Cerebellar nuclear complex (tissue), 1 donor: ENCODE measurements around the gene SMTNL2.
"Not testable (repeated sequence)": the region's sequence is repeated elsewhere in the genome, so short reads cannot be mapped to it uniquely, and the experiment has no call there.

Experiments used
- DNase-seq, 2 experiments: peaks; one replicate each; lab custom pipeline; 2025; lab: John Stamatoyannopoulos, UW

The SMTNL2 gene

DNA sequence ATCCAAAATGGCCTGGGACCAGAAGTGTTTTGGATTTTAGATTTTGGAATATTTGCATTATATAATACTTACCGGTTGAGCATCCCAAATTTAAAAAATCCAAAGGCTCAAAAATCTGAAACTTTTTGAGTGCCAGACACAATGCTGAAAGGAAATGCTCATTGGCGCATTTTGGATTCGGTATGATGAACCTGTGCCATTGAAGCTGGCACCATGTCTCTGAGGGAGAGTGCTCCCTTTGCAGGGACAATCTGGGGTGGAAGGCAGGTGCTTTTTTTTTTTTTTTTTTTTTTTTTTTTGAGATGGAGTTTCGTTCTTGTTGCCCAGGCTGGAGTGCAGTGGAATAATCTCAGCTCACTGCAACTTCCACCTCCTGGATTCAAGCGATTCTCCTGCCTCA is 17.7 kb downstream of the SMTNL2 start:
- no peak for DNase-seq

DNA sequence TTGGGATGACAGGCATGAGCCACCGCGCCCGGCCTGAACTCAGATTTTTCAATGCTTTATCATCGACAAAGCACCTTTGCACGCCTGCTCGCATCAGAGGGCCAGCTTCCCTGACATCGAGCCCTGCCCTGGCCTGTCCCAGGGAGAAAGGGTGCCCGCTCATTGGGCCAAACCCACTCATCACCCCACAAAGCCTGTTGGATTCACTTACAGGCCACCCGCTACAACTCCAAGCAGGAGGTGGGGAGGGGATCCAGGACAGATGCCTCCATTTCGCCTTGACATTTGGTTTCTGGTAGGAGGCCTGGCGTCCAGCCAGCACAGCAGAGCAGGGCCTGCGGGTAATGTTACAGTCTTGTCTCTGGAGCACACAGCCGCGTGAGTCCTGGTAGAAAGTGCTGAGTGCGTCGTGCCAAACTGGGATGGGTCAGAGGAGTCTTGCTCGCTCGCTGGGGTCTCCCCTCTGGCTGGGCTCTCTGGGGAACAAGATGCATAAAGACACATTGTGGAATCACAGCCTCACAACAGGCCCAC is 19.8 kb downstream of the SMTNL2 start:
- peak in 1 of 2 experiments; percentile 54 for DNase-seq

DNA sequence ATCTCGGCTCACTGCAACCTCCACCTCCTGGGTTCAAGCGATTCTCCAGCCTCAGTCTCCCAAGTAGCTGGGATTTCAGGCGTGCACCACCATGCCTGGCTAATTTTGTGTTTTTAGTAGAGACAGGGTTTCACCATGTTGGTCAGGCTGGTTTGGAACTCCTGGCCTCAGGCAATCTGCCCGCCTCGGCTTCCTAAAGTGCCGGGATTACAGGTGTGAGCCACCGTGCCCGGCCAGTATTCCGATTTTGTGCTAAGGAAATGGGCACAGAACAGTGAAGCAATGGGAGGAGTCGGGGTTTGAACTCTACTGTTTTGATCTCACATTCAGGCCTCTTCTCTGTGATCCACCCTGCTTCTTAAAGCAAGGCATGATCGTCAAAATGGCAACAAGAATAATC is 20.4 kb downstream of the SMTNL2 start:
- DNase-seq = not testable (repeated sequence)

DNA sequence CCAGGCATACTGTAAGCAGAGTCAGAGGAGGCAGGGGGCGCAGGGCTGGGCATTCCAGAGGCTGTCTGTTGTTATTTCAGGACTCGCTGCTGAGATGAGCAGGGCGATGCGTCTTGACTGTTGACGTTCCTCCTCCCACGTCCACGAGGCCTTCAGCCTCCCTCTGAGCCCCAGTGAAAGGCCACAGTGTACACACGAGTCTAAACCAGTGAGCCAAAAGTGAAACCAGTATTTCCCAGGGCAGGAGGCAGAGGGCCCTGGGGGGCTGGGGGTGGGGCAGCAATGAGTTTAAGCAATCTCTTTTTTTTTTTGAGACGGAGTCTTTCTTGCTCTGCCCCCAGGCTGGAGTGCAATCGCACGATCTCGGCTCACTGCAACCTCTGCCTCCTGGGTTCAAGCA is 21.5 kb downstream of the SMTNL2 start:
- no peak for DNase-seq

DNA sequence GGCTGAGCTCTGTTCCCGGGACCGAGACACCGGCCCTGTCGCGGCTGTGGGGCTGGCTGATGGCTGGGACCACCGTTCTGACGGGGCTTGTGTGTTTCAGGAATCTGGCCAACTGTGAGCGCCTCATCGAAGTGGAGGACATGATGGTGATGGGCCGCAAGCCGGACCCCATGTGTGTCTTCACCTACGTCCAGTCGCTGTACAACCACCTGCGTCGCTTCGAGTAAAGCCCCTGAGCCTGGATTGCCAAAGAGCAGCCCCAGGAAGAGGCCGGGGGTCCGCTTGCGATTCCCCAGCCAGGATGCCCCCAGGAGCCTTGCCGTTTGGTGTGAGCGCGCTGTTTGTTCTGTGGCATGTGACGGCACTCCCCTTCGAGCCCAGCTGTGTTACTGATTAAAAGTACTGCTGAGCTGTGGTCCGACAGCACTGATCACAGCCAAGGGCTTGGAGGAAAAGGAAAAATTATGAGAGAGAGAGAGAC is 23.0 kb downstream of the SMTNL2 start:
- no peak for DNase-seq

DNA sequence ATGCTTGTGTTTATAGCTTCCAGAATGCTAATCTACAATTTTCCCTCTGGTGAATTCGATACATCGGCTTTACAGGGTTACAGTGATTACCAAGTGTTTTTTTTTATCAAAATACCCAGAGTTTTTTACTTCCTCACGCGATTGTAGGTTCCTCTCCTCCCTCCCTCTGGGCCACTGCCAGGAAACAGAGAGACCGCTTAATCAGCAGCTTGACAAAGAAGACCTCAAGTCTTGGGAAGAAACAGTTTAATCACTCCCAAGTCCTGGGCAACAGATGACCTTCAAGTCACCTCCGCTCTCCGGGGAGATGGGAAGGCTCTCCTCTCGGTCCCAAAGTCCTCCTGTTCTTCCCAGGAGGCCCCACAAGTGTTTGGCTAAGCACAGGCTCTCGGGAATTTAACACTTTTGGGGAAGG is 23.5 kb downstream of the SMTNL2 start:
- DNase-seq = no peak

DNA sequence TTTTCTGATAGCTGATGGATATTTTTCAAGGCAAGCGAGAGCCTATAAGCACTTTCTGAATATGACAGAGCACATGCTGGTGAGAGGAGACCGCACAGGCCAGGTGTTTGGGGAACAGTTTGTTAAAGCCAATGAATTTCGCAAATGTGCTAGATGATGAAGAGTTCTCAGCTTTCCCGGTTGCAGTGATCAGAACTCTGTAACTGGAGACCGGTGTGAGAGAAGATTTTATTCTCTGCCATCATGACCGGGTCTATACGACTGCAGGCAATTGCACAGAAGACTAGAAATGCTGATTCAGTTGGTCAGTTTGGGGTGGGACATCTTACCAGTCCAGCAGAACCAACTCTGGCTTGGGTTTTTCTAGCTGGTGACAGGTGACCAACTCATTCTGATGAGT is 25.4 kb downstream of the SMTNL2 start:
- no peak for DNase-seq

DNA sequence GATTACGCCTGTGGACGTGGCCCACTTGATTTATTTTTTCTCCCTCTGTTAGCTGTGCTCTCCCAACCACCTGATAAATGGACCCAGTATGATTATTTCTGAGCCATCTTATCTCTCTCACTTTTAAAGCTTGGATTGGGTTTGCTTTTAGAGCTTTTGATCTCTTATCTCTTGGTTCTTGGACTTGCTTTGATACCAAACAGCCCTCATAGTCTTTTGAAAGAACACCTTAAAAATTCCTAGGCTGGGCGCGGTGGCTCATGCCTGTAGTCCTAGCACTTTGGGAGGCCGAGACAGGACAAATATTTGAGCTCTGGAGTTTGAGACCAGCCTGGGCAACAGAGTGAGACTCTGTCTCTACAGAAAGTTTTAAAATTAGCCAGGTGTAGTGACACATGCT is 25.8 kb downstream of the SMTNL2 start:
- DNase-seq = no peak

DNA sequence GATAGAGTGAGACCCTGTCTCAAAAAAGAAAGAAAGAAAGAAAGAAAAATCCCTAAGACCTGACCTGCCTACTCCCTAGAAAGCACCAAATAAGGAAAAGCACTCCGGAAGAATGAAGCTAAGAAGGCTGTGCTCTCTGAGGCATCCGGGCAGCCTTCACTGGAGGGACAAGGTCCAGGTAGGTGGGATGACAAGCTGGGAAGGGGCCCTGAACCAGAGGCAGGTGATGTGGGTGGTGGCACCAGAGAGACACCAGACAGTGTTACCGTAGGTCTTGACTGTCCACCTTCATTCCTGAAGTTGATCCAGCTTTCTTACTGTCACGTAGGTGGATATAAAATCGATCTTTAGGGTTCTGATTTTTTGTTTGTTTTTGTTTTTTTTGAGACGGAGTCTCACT is 26.3 kb downstream of the SMTNL2 start:
- DNase-seq = no peak

DNA sequence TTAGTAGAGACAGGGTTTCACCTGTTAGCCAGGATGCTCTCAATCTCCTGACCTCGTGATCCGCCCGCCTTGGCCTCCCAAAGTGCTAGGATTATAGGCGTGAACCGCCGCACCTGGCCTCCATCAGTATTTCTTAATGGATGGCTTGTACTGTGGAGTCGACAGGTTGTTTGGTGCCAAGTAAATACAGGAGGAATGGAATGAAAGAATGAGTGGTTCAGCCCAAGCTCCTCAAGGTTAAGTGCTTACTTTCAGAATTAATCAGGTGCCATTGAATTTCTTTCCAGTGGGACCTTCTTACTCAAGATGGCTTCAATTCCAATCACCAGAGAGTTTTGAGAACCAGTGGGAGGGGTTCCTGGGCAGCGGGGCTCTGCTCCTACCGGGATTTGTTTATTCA is 32.1 kb downstream of the SMTNL2 start:
- DNase-seq = no peak

DNA sequence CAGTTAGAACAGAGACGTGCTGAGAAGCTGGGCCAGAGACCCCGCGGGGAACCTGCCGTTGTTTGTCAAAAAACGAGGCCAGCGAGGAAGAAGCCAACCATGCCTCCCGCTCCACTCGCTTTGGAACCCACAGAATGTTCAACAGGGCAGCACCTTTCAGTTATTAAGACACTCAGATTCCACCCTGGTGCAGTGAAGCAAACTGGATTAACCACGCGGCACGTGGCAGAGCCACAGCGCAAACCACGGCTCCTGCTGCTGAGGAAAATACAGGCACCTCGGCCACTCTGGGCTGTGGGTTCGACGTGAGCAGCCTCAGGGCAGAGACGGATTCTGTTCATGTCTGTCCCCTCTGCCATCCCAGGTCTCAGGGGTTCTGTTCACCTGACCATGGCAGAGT is 32.8 kb downstream of the SMTNL2 start:
- DNase-seq = no peak

DNA sequence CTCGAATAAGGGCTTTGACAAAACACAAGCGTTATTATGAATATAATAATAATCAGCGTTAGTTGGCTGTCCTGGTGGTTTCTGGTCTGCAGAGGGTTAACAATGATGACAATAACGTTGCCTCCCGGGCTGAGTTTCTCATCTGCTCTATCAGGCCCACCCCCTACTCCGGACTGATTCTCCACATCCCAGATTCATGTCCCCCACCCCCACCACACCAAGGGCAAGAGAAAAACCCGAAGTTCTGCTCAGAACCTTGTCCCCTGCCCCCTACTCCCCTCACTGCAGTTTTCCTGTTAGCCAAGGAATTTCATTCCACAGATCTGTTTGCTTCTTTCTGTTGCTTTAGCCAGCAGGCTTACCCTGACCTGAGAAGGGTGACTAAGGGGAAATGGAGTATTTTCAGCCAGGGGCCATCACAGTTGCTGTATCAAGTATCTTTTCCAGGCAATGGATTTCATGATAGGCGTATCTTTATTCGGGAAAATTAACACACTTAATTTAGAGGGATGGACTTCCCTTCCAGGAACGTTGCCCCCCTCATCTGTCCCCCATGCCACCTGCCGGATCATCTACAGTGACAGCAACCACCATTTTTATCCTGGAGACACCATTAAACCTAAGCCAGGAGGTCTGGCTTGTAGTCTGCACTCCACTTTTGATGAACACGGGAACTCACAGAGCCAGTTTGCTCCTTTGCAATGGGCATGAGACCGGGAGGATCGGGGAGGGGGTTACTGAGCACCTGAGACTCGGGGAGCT is 33.4 kb downstream of the SMTNL2 start:
- no peak for DNase-seq

DNA sequence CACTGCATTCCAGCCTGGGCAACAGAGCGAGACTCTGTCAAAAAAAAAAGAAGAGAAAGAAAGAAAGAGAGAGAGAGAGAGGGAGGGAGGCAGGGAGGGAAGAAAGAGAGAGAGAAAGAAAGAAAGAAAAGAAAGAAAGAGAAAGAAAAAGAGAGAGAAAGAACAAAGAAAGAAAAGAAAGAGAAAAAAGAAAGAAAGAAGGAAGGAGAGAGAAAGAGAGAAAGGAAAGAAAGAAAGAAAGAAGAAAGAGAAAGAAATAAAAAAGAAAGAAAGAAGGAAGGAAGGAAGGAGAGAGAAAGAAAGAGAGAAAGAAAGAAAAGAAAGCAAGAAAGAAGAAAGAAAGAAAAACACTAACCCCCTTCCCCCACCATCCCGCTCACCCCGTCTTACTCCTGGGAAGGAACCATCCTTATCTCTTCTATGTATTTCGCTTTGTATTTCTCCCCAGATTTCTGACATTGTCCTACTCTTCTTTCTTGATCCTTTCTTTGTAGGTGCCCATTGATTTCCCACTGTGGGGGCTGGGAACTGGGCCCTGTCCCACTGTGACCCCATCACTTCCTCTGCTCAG is 36.3 kb downstream of the SMTNL2 start:
- DNase-seq = no peak

DNA sequence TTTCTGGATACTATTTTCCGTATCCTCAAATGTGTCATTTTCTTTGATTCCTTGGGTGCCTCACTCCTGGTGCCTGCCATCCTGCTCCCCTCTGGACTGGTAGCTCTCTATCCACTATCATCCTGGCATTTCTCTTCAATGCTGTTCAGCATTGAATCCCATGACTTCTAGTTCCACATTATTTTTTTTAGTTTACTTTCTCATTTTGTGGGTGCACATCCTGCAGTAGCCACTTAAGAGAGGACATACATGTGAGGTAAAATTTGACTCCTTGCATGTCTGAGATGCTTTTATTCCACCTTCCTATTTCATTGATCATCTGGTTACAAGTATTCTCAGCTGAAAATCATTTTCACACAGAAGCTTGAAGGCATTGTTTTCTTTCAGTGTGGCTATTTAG is 38.0 kb downstream of the SMTNL2 start:
- DNase-seq = no peak

DNA sequence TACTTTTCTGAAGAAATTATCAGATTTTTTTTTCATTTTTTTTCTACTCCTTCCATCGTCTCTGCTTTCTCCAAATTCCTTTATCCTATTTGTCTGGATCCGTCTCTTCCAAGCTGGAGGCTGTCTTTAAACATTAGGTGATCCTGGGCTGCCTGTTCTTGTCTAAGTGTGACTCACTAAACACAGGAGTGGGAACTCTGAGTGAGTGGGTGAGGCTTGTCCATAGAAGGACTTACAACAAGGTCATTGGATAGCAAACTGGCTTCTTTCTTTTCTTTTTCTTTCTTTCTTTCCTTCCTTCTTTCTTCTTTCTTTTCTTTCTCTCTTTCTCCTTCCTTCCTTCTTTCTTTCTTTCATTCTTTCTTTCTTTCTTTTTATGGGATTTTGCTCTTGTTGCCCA is 38.9 kb downstream of the SMTNL2 start:
- no peak for DNase-seq

DNA sequence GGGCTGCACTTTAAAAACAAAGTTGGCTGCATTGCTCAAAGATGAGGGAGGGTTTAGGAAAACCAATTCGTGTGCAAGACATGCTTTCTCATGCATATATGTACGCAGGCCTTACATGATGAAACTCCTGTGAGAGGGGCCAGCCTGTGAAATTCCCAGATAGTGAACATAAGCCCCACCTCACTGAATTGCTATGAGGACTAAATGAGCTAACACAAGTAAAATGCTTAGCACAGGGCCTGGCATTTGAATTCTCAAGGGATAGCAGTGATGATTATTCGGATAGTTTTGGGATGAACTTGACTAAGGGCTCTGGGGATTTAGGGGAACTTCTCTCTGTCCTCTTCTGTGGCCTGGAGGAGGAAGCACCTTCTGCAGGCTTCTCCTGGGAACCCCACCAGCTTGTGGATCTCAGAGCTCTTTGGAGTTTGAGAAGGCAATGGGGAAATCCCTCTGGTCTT is 40.2 kb downstream of the SMTNL2 start:
- DNase-seq = not testable (repeated sequence)

DNA sequence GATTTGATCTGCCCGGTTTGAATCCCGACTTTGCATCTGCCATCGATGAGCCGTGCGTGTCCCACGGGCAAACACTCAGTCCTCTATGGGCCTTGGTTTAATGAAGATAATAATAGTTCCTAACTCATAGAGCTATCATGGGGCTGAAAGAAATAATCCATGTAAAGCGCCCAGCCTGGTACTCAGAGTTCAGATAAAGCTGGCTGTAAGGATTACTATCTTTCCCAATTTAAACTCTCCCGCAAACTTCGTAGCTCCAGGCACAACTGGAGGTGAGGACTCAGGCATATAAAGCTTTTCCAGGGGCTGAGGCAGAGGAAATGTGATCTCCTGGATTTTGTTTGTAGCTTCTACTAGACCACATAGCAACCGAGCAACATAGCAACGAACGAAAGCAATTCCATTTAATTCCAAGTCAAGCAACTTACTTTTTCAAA is 40.9 kb downstream of the SMTNL2 start:
- no peak for DNase-seq

DNA sequence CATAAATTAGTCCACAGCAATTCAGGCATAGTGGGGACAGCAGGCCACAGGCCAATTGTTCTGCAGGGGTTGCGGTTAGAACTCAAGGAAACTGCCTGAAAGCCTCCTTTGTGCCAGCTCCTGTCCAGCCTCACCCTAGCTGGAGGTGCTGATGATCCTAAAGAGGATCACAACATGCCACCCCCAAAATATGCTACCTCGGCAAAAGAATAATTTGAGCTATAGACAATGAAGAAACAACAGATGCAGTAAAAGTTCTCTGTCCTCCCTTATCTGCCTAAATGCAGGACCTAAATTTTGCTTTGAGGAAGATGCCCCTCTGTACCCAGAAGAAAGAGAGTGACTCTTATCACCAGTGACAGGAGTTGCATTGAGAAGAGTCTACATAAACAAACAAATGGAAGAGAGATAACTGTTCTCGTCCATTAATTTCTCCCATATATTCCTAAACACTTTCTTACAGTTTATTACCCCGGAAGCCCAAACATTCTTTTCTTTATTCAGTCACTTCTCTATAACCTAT is 42.5 kb downstream of the SMTNL2 start:
- no peak for DNase-seq

DNA sequence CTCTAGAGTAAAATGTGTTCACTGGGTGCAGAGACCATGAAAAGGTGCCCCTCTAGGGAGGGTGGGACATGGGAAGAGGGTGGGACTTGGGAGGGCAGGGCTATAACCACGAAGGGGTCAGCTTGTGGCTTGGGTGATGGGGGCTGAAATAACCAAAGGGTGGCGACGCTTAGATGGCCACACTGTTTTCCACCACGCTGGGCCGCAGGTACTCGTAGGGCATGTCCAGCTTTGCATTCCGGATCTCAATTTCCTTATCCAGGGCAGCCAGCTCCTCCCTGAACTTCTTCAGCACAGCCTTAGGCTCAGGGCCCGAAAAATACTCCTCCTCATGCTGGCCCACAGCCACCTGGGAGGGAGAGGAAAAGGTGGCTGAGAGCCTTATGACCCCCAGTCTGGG is 47.1 kb downstream of the SMTNL2 start:
- no peak for DNase-seq

DNA sequence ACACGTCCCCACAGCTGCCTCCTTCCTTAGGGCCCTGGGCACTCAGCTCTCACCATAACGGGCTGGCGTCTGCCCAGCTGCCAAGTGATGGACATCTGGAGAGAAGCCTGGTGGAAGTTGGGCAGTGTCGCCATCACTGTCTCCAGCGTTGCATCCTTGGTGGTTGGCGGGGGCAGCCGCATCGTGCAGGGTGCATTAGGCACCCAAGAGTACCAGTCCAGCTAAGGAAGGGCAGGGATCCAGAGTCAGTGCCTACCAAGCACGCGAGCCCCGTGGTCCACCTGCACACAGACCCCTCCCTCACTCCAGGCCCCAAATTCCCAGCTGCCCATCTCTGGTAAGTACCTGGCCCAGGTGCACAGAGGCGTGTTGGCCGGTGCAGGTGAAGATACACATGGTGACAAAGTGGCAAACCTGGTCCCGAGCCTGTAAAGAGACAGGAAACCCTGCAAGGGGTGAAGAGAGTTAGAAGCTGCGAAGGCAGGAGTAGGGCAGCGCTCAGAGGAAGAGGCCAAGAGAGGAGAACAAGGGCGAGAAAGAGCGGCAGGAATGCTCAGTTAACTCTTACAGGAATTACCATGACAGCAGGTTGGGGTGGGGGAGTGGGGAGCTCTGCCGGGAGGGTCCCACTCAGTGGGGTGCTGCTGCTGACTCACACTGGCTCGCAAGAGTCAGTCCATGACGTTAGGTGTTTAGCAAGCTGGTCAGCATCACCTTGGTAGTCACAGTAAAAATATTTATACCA is 47.7 kb downstream of the SMTNL2 start:
- no peak for DNase-seq

DNA sequence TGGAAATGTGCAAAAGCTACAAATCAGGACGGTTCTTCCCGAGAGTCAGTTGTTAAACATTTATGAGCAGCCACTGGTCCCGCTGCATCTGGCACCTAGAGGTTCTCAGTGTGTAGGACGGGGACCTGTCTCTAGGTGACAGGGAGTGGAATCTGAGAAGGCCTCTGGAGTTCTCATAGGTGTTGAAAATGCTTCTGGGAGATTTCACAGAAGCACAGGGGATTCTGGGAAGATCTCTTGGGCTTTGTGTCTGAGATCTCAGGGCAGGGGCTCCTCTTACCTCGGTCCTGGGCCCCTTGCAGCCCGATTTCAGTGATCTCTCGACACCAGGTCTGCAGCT is 48.2 kb downstream of the SMTNL2 start:
- no peak for DNase-seq

DNA sequence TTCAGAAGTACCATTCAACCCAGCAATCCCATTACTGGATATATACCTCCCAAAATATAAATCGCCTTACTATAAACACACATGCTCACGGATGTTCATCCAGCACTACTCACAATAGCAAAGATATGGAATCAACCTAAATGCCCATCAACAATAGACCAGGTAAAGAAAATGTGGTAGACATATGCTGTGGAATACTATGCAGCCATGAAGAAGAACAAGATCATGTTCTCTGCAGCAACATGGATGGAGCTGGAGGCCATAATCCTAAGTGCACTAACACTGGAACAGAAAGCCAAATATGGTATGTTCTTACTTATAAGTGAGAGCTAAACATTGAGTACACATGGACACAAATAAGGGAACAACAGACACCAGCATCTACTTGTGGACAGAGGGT is 49.3 kb downstream of the SMTNL2 start:
- DNase-seq = no peak

DNA sequence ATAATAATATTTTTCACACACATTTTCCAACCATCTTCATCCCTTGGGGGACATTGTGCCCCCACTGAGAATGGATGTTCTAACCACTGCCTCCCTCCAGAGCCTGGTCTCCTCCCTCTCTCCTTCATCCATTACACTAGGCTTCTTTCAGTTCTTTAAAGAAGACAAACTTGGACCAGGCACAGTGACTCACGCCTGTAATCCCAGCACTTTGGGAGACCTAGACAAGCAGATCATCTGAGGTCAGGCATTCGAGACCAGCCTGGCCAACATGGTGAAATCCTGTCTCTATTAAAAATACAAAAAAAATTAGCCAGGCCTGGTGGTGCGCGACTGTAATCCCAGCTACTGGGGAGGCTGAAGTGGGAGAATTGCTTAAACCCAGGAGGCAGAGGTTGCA is 50.6 kb downstream of the SMTNL2 start:
- DNase-seq = no peak
